ENCODE measurements around the gene CRABP2. TPM values are rescaled to one million over a fixed set of nuclear protein-coding genes. Genes with fewer than 3 reads are reported as not detected.

The CRABP2 gene
- total RNA-seq, 1 experiment from 2014 or later, result 209 TPM

- RAD21 ChIA-PET (ENCODE audit: low non-redundant PET in 1 of 2, low total read pairs in 2 of 2, uncharacterized antibody in 2 of 2, unreplicated experiment in 2 of 2), result no interaction called here
- POLR2A ChIA-PET, result no interaction called here
Measured at GRCh38 chr1:156654700-156655099, 50.7 kb downstream of the CRABP2 start.

More at GRCh38 chr1:156654700-156655099, 50.7 kb downstream of the CRABP2 start:
- no peak for ATAC-seq
- Histone ChIP-seq H2AFZ (ENCODE audit: low read depth, low read length, poor library complexity, severe bottlenecking) (no peak overlapping the region), H3K36me3 (ENCODE audit: control insufficient read depth in 1 of 2, insufficient read depth in 2 of 2, low read length in 2 of 2) (peaks cover 23 to 53% of the 10 kb centered on the region in 2 experiments), H4K20me1 (ENCODE audit: insufficient read depth) (peaks cover 10% of the 10 kb centered on the region; the same call in 1 of the 2 replicates), H3K9me2 (ENCODE audit: insufficient read depth) (no peaks in the 10 kb centered on the region), H3K9me3 (ENCODE audit: control insufficient read depth in 1 of 2, insufficient read depth in 1 of 2, low read depth in 1 of 2, low read length in 2 of 2) (no peaks in the 10 kb centered on the region), H3K79me2 (ENCODE audit: insufficient read depth, low read length) (peaks cover 99% of the 10 kb centered on the region), H3K27ac (ENCODE audit: low read depth, low read length) (no peak overlapping the region), H3K9ac (ENCODE audit: low read length) (no peak overlapping the region), H3K4me2 (ENCODE audit: low read length) (no peak overlapping the region), H3K4me1 (ENCODE audit: control insufficient read depth in 1 of 2, insufficient read depth in 2 of 2, low read length in 2 of 2) (peaks cover 16 to 32% of the 10 kb centered on the region in 2 experiments), H3K27me3 (ENCODE audit: insufficient read depth, low read length) (no peaks in the 10 kb centered on the region), H3K4me3 (replicated peaks in 1 of 2; ENCODE audit: low read depth in 1 of 2, low read length in 2 of 2) (no peak overlapping the region)
- no TSS peak for BruUV-seq (replicated peaks)
- intact Hi-C loops (cut with micrococcal nuclease), result no loop called here
- CTCF ChIA-PET, result no interaction called here
- no peak for DNase-seq (ENCODE audit: low read depth, low spot score)
- TF ChIP-seq SRF (IDR thresholded peaks at IDR 0.05; ENCODE audit: low read depth) (no peak), ZBTB33 (IDR thresholded peaks at IDR 0.05; ENCODE audit: extremely low read depth, insufficient replicate concordance, low read length) (no peak), YY1 (IDR thresholded peaks at IDR 0.05; ENCODE audit: extremely low read depth, insufficient replicate concordance, low read depth, low read length) (no peak), REST (IDR thresholded peaks at IDR 0.05; ENCODE audit: low read depth) (no peak), CEBPB (IDR thresholded peaks at IDR 0.05; ENCODE audit: low read depth) (no peak), ZFX (IDR thresholded peaks at IDR 0.05) (no peak), TCF7L2 (IDR thresholded peaks at IDR 0.05; ENCODE audit: borderline replicate concordance, extremely low read depth, insufficient read depth, insufficient read length) (no peak), RAD21 (IDR thresholded peaks at IDR 0.05; ENCODE audit: low read depth) (no peak), POLR2A (IDR thresholded peaks at IDR 0.05; ENCODE audit: borderline replicate concordance, extremely low read depth, insufficient read depth, insufficient read length) (no peak), POLR2AphosphoS5 (IDR thresholded peaks at IDR 0.05; ENCODE audit: low read depth, low read length) (no peak), ELF1 (IDR thresholded peaks at IDR 0.05; ENCODE audit: borderline replicate concordance, low read depth) (no peak), SIN3A (IDR thresholded peaks at IDR 0.05; ENCODE audit: low read depth) (no peak), JUND (IDR thresholded peaks at IDR 0.05) (no peak), CBX3 (IDR thresholded peaks at IDR 0.05; ENCODE audit: low read depth) (no peak), EGR1 (IDR thresholded peaks at IDR 0.05; ENCODE audit: low read depth) (no peak), EZH2 (IDR thresholded peaks at IDR 0.05) (no peak), ATF3 (IDR thresholded peaks at IDR 0.05) (no peak), FOSL1 (IDR thresholded peaks at IDR 0.05; ENCODE audit: low read depth) (no peak), ZNF274 (IDR thresholded peaks at IDR 0.05; ENCODE audit: low read depth, low read length) (no peak)

Measured in HCT116 (cell line).